OCI-LY7 (cell line): Measurements from ENCODE around the gene ZBTB42. TPM values are rescaled to one million over a fixed set of nuclear protein-coding genes. Genes with fewer than 3 reads are reported as not detected.

Source experiments
- BruUV-seq: library from RNA; stranded (reverse); fragments of 400-500 nt; replicated peaks from 2 replicates; lab custom pipeline; 2021; lab: Mats Ljungman, UMichigan
- CTCF ChIA-PET: fragments of 300-600 bp; sonication (Branson Sonifier 250); formaldehyde crosslinking; loops from one replicate; lab custom pipeline; 2022; ENCODE audit warnings: antibody characterized with exemption; ENCODE audit not compliant: unreplicated experiment; lab: Charles Lee
- POLR2A ChIA-PET: fragments of 300-600 bp; sonication (Branson Sonifier 250); formaldehyde crosslinking; loops from one replicate; lab custom pipeline; 2022; ENCODE audit warnings: antibody characterized with exemption; lab: Charles Lee
- DNase-seq: peaks from one replicate; pipeline ENCODE4 v3.0.0-alpha.2; 2015; ENCODE audit warnings: low spot score
- H2AFZ ChIP-seq: fragments of 200-600 bp; sonication (generic), shearing (Covaris generic); 2 replicates; pipeline ENCODE4 v1.6.1; 2014; ENCODE audit warnings: mild to moderate bottlenecking, antibody characterized with exemption, low read length, moderate library complexity
- H3K27ac ChIP-seq: fragments of 200-600 bp; sonication (generic); 2 replicates; pipeline ENCODE4 v1.5.1; 2014; ENCODE audit warnings: mixed run types, low read depth, mild to moderate bottlenecking, moderate library complexity, low read length, inconsistent platforms; ENCODE audit not compliant: poor library complexity, severe bottlenecking
- H3K36me3 ChIP-seq: fragments of 200-600 bp; sonication (generic); 2 replicates; pipeline ENCODE4 v1.6.1; 2014; ENCODE audit warnings: mild to moderate bottlenecking, antibody characterized with exemption, low read length, moderate library complexity, mixed read lengths; ENCODE audit not compliant: insufficient read depth
- H3K4me1 ChIP-seq: fragments of 200-600 bp; sonication (generic); 2 replicates; pipeline ENCODE4 v1.5.1; 2014; ENCODE audit warnings: mild to moderate bottlenecking, low read length; ENCODE audit not compliant: insufficient read depth, poor library complexity, severe bottlenecking
- H3K4me2 ChIP-seq: fragments of 200-600 bp; sonication (generic); 2 replicates; pipeline ENCODE4 v1.6.1; 2014; ENCODE audit warnings: mild to moderate bottlenecking, low read length
- H3K4me3 ChIP-seq: fragments of 200-600 bp; sonication (generic); 2 replicates; pipeline ENCODE4 v1.5.1; 2014; ENCODE audit warnings: mild to moderate bottlenecking, low read depth, low read length; ENCODE audit not compliant: poor library complexity, severe bottlenecking
- H3K79me2 ChIP-seq: fragments of 200-600 bp; sonication (generic); 2 replicates; pipeline ENCODE4 v1.6.1; 2016; ENCODE audit warnings: low read depth, mild to moderate bottlenecking, low read length, moderate library complexity, mixed read lengths; ENCODE audit not compliant: insufficient read depth
- H3K9me2 ChIP-seq: fragments of 200-600 bp; sonication (generic); 2 replicates; pipeline ENCODE4 v1.6.1; 2016; ENCODE audit warnings: mild to moderate bottlenecking, low read length, mixed read lengths; ENCODE audit not compliant: insufficient read depth
- H3K9me3 ChIP-seq: fragments of 200-600 bp; sonication (generic); 2 replicates; pipeline ENCODE4 v1.6.1; 2014; ENCODE audit warnings: mild to moderate bottlenecking, mixed run types, low read length, mixed read lengths
- H4K20me1 ChIP-seq: fragments of 200-600 bp; sonication (generic); 2 replicates; pipeline ENCODE4 v1.6.1; 2014; ENCODE audit warnings: mild to moderate bottlenecking, antibody characterized with exemption, low read length, moderate library complexity, mixed read lengths; ENCODE audit not compliant: insufficient read depth
- EZH2phosphoT487 ChIP-seq: fragments of 200-600 bp; sonication (generic); IDR thresholded peaks from 2 replicates; pipeline ENCODE4 v1.6.1; 2018; ENCODE audit warnings: low read depth, borderline replicate concordance, mild to moderate bottlenecking, mixed run types, antibody characterized with exemption, low read length, moderate library complexity, mixed read lengths
- intact Hi-C: fragments of 100-400 bp; cut with micrococcal nuclease; formaldehyde crosslinking; loops from one replicate; pipeline ENCODE4 v1.10.0; 2022; ENCODE audit not compliant: unreplicated experiment
- total RNA-seq, 2 experiments: library from RNA; depleted of rRNA in 1 of 2; stranded (reverse); fragments of >200 nt in 1 of 2; shearing (Covaris generic) in 1 of 2; gene quantifications; 2 replicates each; pipeline ENCODE4 v1.2.3, GENCODE V29; 2014 to 2022
- TF ChIP-seq, protein P1 (sequence below): fragments of 200-600 bp; sonication (generic); conservative IDR thresholded peaks from 2 replicates; pipeline ENCODE4 v1.5.1; 2014; ENCODE audit warnings: mild to moderate bottlenecking, antibody characterized with exemption, low read length, moderate library complexity, mixed read lengths

Gene ZBTB42
- total RNA-seq, 2 experiments from 2014 or later: 0.98 to 1.9 TPM

DNA sequence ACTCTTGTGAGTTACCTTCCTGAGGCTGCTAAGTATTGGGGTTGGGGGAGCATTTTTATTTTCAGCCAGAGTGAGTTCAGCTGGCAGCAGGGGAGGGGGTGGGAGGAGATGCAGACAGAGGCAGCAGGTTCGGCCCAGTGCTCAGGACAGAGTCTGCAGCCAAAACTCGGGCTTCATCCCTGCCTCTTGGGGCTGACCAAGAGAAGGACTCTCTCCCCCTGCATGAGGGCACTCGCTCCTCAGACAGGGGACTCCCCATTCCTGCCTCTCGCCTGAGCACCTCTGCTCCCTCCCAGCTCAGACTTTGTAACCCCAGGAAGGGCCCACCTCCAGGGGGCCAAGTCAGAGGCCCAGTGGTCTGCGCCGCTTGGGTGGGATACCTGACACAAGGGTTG, 4.2 kb upstream of the ZBTB42 start:
- no peaks in the 10 kb centered on the region for H3K79me2 ChIP-seq
- H3K9me2 ChIP-seq: no peaks in the 10 kb centered on the region
- H4K20me1 ChIP-seq: peaks cover 9% of the 10 kb centered on the region; the same call in 1 of the 2 replicates
- no peak overlapping the region for H3K4me2 ChIP-seq
- BruUV-seq: no TSS peak
- ChIA-PET CTCF (no interaction called here), POLR2A (no interaction called here)
- no peaks in the 10 kb centered on the region for H3K36me3 ChIP-seq
- H3K27ac ChIP-seq: no peak overlapping the region
- intact Hi-C loops: no loop called here
- peaks cover 28% of the 10 kb centered on the region for H3K4me1 ChIP-seq
- TF ChIP-seq, protein P1, sequence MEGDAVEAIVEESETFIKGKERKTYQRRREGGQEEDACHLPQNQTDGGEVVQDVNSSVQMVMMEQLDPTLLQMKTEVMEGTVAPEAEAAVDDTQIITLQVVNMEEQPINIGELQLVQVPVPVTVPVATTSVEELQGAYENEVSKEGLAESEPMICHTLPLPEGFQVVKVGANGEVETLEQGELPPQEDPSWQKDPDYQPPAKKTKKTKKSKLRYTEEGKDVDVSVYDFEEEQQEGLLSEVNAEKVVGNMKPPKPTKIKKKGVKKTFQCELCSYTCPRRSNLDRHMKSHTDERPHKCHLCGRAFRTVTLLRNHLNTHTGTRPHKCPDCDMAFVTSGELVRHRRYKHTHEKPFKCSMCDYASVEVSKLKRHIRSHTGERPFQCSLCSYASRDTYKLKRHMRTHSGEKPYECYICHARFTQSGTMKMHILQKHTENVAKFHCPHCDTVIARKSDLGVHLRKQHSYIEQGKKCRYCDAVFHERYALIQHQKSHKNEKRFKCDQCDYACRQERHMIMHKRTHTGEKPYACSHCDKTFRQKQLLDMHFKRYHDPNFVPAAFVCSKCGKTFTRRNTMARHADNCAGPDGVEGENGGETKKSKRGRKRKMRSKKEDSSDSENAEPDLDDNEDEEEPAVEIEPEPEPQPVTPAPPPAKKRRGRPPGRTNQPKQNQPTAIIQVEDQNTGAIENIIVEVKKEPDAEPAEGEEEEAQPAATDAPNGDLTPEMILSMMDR: no peak
- no peak for TF ChIP-seq EZH2phosphoT487
- no peak for DNase-seq
- H2AFZ ChIP-seq: no peak overlapping the region
- no peaks in the 10 kb centered on the region for H3K9me3 ChIP-seq
- no peak overlapping the region for H3K4me3 ChIP-seq

DNA sequence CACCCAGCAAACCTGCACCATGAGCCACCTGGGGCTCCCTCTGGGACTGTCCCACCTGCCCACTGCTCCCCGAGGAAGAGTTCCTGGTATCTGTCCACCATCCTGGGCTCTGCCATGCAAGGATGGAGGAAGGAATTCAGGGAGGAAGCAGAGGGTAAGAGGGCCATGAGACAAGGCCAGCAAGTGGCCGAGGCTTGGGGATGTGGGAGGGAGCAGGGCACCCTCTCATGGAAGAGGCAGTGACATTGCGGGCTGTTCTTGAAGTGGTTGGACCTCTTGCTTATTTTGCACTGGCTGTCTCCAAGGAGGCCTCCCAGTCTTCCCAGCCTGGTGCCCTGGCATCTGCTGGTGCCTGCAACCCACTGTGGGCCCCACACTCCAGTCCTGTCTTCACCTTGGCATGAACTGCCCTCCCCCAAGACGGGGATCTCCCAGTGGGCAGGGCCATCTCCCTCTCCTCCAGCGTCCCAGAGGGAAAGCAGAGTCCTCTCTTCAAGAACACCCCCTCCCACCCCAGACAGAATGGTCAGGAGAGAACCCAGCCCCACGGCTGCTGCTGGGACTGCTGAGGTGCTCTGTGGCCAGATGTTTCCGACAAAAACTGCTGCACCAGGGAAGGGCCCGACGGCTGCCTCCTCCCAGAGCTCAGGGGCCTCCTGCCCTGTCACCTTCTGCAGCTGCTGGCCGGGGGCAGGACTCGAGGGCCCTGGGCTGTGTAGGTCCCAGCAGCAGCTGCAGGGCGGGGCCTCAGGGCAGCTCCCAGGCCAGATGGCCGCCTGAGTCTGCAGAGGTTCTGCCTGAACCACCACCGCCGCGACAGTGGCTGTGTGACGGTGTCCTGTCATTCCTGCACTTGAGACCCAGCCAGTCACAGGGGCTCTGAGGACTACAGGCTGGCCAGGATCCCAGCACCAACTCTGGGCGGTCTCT, 3.5 kb upstream of the ZBTB42 start:
- H3K4me2 ChIP-seq: no peak overlapping the region
- H3K36me3 ChIP-seq: no peaks in the 10 kb centered on the region
- peaks cover 9% of the 10 kb centered on the region; the same call in 1 of the 2 replicates for H4K20me1 ChIP-seq
- H2AFZ ChIP-seq: no peak overlapping the region
- no peak overlapping the region for H3K27ac ChIP-seq
- TF ChIP-seq, protein P1: no peak
- H3K9me2 ChIP-seq: no peaks in the 10 kb centered on the region
- no TSS peak for BruUV-seq
- ChIA-PET POLR2A (interaction anchor here (0.5 kb wide), 1 partner anchor 1559 kb away, joined by 3 read pairs; no protein-coding TSS in a partner anchor), CTCF (no interaction called here)
- intact Hi-C loops: no loop called here
- H3K4me1 ChIP-seq: peaks cover 30% of the 10 kb centered on the region
- no peak overlapping the region for H3K4me3 ChIP-seq
- DNase-seq: no peak
- no peaks in the 10 kb centered on the region for H3K9me3 ChIP-seq
- H3K79me2 ChIP-seq: no peaks in the 10 kb centered on the region
